HG03432 (cell line): ENCODE data around the gene CLPTM1.
"Not testable (repeated sequence)": the region's sequence is repeated elsewhere in the genome, so short reads cannot be mapped to it uniquely, and the experiment has no call there.

Experiments
- ATAC-seq: cut with Tn5 transposase; IDR thresholded peaks from one replicate; pipeline ENCODE4 v1.9.1; 2021; ENCODE audit warnings: mild to moderate bottlenecking, moderate library complexity; ENCODE audit not compliant: unreplicated experiment

The CLPTM1 gene, protein sequence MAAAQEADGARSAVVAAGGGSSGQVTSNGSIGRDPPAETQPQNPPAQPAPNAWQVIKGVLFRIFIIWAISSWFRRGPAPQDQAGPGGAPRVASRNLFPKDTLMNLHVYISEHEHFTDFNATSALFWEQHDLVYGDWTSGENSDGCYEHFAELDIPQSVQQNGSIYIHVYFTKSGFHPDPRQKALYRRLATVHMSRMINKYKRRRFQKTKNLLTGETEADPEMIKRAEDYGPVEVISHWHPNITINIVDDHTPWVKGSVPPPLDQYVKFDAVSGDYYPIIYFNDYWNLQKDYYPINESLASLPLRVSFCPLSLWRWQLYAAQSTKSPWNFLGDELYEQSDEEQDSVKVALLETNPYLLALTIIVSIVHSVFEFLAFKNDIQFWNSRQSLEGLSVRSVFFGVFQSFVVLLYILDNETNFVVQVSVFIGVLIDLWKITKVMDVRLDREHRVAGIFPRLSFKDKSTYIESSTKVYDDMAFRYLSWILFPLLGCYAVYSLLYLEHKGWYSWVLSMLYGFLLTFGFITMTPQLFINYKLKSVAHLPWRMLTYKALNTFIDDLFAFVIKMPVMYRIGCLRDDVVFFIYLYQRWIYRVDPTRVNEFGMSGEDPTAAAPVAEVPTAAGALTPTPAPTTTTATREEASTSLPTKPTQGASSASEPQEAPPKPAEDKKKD

GRCh38 chr19:44954649-44955504 lies at the start of gene CLPTM1:
CLPTM1 (plus strand) TSS chr19:44955380; CDS start chr19:44955396, 16 bp downstream.
- peak; percentile 76 for ATAC-seq

- no peak for ATAC-seq
Observed at GRCh38 chr19:44905437-44906160, 49.6 kb upstream of the CLPTM1 start, which contains the start of gene APOE. APOE (plus strand) TSS chr19:44905796; CDS start chr19:44906625, 829 bp downstream.

- ATAC-seq = no peak
Observed at GRCh38 chr19:44907613-44908012, 47.6 kb upstream of the CLPTM1 start.

GRCh38 chr19:44908074-44908835 lies 46.9 kb upstream of the CLPTM1 start:
- ATAC-seq = no peak

DNA sequence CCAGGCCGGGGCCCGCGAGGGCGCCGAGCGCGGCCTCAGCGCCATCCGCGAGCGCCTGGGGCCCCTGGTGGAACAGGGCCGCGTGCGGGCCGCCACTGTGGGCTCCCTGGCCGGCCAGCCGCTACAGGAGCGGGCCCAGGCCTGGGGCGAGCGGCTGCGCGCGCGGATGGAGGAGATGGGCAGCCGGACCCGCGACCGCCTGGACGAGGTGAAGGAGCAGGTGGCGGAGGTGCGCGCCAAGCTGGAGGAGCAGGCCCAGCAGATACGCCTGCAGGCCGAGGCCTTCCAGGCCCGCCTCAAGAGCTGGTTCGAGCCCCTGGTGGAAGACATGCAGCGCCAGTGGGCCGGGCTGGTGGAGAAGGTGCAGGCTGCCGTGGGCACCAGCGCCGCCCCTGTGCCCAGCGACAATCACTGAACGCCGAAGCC lies 46.3 kb upstream of the CLPTM1 start:
- ATAC-seq = no peak

GRCh38 chr19:44909775-44910174 lies 45.4 kb upstream of the CLPTM1 start:
- ATAC-seq = no peak

DNA sequence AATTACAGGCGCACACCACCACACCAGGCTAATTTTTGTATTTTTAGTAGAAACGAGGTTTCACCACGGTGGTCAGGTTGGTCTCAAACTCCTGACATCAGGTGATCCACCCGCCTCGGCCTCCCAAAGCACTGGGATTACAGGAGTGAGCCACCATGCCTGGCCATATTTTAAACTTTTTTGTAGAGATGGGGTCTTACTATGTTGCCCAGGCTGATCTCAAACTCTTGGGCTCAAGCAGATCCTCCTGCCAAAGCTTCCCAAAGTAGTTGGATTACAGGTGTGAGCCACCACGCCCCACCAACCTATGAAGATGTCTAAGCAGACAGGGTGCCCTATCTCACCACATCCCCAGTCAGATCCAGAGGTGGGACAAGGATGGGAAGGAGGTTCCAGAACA lies 43.3 kb upstream of the CLPTM1 start:
- not testable (repeated sequence) for ATAC-seq

- ATAC-seq = no peak
Observed at GRCh38 chr19:44912854-44913253, 42.3 kb upstream of the CLPTM1 start.

DNA sequence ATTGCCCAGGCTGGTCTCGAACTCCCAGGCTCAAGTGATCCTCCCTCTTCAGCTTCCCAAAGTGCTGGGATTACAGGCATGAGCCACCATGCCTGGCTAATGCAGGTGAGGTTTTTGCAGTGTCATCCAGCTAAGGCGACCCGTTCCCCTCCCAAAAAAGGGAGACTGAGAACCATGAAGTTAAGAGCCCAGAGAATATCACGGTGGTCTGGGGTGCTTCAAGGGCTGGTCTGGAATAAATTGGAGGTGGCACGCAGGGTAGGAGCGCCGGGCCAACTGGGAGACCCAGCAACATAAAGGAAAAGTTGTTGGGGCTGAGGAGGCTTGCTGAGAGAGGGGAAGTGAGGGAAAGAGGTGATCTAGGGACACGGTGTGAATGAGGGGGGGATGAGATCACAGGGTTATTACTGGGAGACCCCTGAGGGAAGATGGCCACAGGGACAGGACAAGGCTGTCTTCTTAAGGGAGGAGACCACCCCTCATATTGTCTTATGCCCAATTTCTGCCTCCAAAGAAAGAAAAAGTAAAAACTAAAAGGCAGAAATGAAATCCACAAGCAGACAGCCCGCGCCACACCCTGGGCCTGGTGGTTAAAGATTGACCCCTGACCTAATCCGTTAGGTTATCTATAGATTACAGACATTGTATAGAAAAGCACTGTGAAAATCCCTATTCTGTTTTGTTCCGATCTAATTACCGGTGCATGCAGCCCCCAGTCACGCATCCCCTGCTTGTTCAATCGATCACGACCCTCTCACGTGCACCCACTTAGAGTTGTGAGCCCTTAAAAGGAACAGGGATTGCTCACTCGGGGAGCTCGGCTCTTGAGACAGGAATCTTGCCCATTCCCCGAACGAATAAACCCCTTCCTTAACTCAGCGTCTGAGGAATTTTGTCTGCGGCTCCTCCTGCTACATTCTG lies 41.4 kb upstream of the CLPTM1 start:
- ATAC-seq = not testable (repeated sequence)

- ATAC-seq = peak; percentile 89
Observed at GRCh38 chr19:44914433-44915206, 40.6 kb upstream of the CLPTM1 start, which contains the start of gene APOC1. APOC1 (plus strand) TSS chr19:44914608; CDS start chr19:44914892, 284 bp downstream.

DNA sequence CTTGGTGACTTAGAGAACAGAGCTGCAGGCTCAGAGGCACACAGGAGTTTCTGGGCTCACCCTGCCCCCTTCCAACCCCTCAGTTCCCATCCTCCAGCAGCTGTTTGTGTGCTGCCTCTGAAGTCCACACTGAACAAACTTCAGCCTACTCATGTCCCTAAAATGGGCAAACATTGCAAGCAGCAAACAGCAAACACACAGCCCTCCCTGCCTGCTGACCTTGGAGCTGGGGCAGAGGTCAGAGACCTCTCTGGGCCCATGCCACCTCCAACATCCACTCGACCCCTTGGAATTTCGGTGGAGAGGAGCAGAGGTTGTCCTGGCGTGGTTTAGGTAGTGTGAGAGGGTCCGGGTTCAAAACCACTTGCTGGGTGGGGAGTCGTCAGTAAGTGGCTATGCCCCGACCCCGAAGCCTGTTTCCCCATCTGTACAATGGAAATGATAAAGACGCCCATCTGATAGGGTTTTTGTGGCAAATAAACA lies 30.9 kb upstream of the CLPTM1 start:
- no peak for ATAC-seq

GRCh38 chr19:44925114-44925891 lies 29.9 kb upstream of the CLPTM1 start:
- ATAC-seq = no peak

DNA sequence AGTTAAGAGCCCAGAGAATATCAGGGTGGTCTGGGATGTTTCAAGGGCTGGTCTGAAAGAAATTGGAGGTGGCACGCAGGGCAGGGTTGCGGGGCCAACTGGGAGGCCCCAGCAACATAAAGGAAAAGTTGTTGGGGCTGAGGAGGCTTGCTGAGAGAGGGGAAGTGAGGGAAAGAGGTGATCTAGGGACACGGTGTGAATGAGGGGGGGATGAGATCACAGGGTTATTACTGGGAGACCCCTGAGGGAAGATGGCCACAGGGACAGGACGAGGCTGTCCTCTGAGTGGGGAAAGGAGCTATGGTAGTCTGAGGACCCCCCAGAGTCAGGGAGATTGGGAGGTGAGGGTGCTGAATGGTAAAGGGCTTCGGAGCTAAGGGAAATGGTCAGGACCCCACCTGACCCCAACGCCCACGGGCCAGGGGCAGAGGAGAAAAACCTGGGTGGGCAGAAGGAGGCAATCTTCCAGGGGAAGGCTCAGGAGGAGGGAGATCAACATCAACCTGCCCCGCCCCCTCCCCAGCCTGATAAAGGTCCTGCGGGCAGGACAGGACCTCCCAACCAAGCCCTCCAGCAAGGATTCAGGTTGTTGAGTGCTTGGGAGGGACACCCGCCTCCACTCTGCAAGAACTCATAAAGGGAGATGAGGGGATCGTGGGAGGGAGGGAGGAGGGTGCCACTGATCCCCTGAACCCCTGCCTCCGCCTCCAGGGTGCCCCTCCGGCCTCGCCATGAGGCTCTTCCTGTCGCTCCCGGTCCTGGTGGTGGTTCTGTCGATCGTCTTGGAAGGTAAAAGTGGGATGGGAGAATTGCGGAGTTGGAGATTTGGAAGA lies 28.7 kb upstream of the CLPTM1 start:
- ATAC-seq = not testable (repeated sequence)

- ATAC-seq = no peak
Observed at GRCh38 chr19:44927746-44928145, 27.4 kb upstream of the CLPTM1 start.

DNA sequence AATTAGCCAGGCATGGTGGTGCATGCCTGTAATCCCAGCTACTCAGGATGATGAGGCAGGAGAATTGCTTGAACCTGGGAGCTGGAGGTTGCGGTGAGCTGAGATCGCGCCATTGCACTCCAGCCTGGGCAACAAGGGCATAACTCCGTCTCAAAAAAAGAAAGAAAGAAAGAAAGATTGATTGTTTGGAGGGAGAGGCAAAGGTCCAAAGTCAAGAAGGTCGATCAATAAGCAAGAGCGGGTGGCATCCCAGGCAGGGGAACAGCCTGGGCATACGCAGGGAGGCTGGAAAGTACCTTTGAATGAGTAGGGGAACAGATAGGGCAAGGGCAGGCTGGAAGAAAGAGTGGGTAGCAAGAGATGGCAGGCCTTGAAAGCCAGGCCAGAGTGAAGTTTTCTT lies 25.1 kb upstream of the CLPTM1 start:
- ATAC-seq = no peak

- no peak for ATAC-seq
Observed at GRCh38 chr19:44931541-44931940, 23.6 kb upstream of the CLPTM1 start.
